ENCODE measurements around the gene GCLC. TPM values are rescaled to one million over a fixed set of nuclear protein-coding genes. Genes with fewer than 3 reads are reported as not detected.

GCLC gene
- total and polyA plus RNA-seq, 10 of the 15 experiments (the other 5 are each of a cell fraction or from before 2014, with no cell fraction given), result 6.5 to 23.6 (median 12.5) TPM

DNA sequence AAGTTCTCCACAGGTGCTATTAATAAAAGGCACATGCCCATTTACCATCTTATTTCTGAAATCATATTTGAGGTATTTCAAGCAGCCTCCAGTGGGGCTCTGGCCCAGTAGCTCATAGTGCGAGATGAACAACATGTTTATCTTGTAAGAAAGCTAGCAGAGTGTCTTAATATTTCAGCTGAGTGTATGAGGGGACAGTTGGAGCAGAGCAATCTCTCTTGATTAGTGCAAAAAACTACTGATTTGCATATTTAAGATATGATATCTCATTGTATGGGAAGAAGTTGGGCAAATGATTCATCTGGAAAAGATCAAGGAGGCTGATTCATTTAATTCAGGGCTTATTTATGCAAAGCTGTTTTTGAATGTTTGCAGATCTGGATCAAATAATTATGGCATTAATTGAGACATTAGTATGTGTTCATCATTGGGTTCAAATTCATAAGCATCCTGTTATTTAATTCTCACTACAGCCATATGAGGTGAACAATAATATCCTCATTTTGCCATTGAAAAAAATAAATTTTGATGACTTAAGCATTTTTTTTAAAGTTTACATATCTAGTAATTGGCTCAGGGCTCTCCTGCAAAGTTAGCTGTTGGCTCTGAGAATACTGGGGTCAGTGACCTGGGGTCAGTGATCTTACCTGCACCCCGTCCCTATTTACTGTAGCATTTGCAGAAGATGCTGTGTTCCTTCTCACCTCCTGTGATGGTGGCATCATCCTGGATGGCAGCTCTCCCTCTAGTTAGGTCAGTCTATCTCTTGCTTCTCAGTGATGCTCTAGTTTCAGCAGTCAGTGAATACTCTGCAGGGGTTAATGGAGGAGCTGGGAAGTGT is 24.1 kb upstream of the GCLC start:
- Histone ChIP-seq H3K27ac (ENCODE audit: control insufficient read depth, insufficient read depth) (no peak overlapping the region), H3K79me2 (ENCODE audit: control insufficient read depth, insufficient read depth, low read length) (no peaks in the 10 kb centered on the region), H3K4me2 (ENCODE audit: control insufficient read depth, insufficient read depth) (no peak overlapping the region), H3K36me3 (ENCODE audit: control insufficient read depth in 2 of 2, insufficient read depth in 2 of 2, low read length in 1 of 2) (no peaks in the 10 kb centered on the region), H2AFZ (ENCODE audit: control insufficient read depth, low read depth, low read length) (no peak overlapping the region), H3K9me3 (replicated peaks; ENCODE audit: control insufficient read depth, insufficient read depth, low read length) (no peaks in the 10 kb centered on the region), H3K27me3 (replicated peaks in 1 of 2; ENCODE audit: control insufficient read depth in 2 of 2, insufficient read depth in 2 of 2, low read length in 1 of 2) (no peaks in the 10 kb centered on the region), H3K4me1 (ENCODE audit: control insufficient read depth, insufficient read depth, low read length) (no peaks in the 10 kb centered on the region), H4K20me1 (ENCODE audit: control insufficient read depth, insufficient read depth) (no peaks in the 10 kb centered on the region), H3K4me3 (no peak overlapping the region), H3K9ac (ENCODE audit: control insufficient read depth, insufficient read depth, low read length) (no peak overlapping the region)
- intact Hi-C loops (cut with micrococcal nuclease; ENCODE audit: unreplicated experiment) (no loop called here), in situ Hi-C loops (cut with MboI) (no loop called here)
- SMC1A ChIA-PET (ENCODE audit: uncharacterized antibody, unreplicated experiment), result interaction anchor here (1.1 kb wide), 2 partner anchors 18 to 55 kb away, joined by 3 to 4 read pairs; no protein-coding TSS in a partner anchor
- FAIRE-seq, result no peak
- CTCF ChIA-PET, result interaction anchor here (1.4 kb wide), 1 partner anchor 24 kb away, joined by 3 read pairs; no protein-coding TSS in a partner anchor
- POLR2A ChIA-PET, result no interaction called here
- RAD21 ChIA-PET (ENCODE audit: unreplicated experiment), result no interaction called here
- no TSS peak for BruUV-seq (replicated peaks)
- no peak for DNase-seq (ENCODE audit: low read depth, low spot score)
- no peak for ATAC-seq
- 46% methylated on average over 2 of the region's 2 CpGs for WGBS (ENCODE audit: insufficient coverage, insufficient replicate concordance, low lambda C conversion rate, missing lambda C conversion rate)
- no peak for TF ChIP-seq MTA3 (IDR thresholded peaks at IDR 0.05; ENCODE audit: borderline replicate concordance, low read length)
- no peak for TF ChIP-seq BMI1 (IDR thresholded peaks at IDR 0.05; ENCODE audit: borderline replicate concordance)
- TF ChIP-seq, protein P1, sequence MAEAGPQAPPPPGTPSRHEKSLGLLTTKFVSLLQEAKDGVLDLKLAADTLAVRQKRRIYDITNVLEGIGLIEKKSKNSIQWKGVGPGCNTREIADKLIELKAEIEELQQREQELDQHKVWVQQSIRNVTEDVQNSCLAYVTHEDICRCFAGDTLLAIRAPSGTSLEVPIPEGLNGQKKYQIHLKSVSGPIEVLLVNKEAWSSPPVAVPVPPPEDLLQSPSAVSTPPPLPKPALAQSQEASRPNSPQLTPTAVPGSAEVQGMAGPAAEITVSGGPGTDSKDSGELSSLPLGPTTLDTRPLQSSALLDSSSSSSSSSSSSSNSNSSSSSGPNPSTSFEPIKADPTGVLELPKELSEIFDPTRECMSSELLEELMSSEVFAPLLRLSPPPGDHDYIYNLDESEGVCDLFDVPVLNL (IDR thresholded peaks at IDR 0.05; ENCODE audit: low read depth, low read length), result no peak
- TF ChIP-seq, protein P2, sequence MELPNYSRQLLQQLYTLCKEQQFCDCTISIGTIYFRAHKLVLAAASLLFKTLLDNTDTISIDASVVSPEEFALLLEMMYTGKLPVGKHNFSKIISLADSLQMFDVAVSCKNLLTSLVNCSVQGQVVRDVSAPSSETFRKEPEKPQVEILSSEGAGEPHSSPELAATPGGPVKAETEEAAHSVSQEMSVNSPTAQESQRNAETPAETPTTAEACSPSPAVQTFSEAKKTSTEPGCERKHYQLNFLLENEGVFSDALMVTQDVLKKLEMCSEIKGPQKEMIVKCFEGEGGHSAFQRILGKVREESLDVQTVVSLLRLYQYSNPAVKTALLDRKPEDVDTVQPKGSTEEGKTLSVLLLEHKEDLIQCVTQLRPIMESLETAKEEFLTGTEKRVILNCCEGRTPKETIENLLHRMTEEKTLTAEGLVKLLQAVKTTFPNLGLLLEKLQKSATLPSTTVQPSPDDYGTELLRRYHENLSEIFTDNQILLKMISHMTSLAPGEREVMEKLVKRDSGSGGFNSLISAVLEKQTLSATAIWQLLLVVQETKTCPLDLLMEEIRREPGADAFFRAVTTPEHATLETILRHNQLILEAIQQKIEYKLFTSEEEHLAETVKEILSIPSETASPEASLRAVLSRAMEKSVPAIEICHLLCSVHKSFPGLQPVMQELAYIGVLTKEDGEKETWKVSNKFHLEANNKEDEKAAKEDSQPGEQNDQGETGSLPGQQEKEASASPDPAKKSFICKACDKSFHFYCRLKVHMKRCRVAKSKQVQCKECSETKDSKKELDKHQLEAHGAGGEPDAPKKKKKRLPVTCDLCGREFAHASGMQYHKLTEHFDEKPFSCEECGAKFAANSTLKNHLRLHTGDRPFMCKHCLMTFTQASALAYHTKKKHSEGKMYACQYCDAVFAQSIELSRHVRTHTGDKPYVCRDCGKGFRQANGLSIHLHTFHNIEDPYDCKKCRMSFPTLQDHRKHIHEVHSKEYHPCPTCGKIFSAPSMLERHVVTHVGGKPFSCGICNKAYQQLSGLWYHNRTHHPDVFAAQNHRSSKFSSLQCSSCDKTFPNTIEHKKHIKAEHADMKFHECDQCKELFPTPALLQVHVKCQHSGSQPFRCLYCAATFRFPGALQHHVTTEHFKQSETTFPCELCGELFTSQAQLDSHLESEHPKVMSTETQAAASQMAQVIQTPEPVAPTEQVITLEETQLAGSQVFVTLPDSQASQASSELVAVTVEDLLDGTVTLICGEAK (IDR thresholded peaks at IDR 0.05; ENCODE audit: borderline replicate concordance), result no peak
- no peak for TF ChIP-seq RAD21 (IDR thresholded peaks at IDR 0.05; ENCODE audit: insufficient read depth, low read depth, low read length)
- no peak for TF ChIP-seq CREM (IDR thresholded peaks at IDR 0.05; ENCODE audit: low read depth)
- no peak for TF ChIP-seq LARP7 (IDR thresholded peaks at IDR 0.05)
- no peak for TF ChIP-seq POU2F2 (IDR thresholded peaks at IDR 0.05; ENCODE audit: borderline replicate concordance, low read depth, low read length)
- TF ChIP-seq, protein P3, sequence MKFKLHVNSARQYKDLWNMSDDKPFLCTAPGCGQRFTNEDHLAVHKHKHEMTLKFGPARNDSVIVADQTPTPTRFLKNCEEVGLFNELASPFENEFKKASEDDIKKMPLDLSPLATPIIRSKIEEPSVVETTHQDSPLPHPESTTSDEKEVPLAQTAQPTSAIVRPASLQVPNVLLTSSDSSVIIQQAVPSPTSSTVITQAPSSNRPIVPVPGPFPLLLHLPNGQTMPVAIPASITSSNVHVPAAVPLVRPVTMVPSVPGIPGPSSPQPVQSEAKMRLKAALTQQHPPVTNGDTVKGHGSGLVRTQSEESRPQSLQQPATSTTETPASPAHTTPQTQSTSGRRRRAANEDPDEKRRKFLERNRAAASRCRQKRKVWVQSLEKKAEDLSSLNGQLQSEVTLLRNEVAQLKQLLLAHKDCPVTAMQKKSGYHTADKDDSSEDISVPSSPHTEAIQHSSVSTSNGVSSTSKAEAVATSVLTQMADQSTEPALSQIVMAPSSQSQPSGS (IDR thresholded peaks at IDR 0.05; ENCODE audit: low read length), result no peak
- TF ChIP-seq RBBP5 (conservative IDR thresholded peaks at IDR 0.05), result no peak
- no peak for TF ChIP-seq MEF2A (IDR thresholded peaks at IDR 0.05; ENCODE audit: insufficient read depth, low read depth, low read length)
- TF ChIP-seq YY1 (IDR thresholded peaks at IDR 0.05; ENCODE audit: low read depth, low read length), result no peak
- TF ChIP-seq SUZ12 (IDR thresholded peaks at IDR 0.05; ENCODE audit: unreplicated experiment), result no peak
- no peak for TF ChIP-seq CREB1 (IDR thresholded peaks at IDR 0.05; ENCODE audit: low read depth)
- TF ChIP-seq SP1 (IDR thresholded peaks at IDR 0.05; ENCODE audit: low read depth, low read length), result no peak
- TF ChIP-seq ZSCAN29 (IDR thresholded peaks at IDR 0.05), result no peak
- no peak for TF ChIP-seq MYC (IDR thresholded peaks at IDR 0.05; ENCODE audit: insufficient read depth, insufficient read length, insufficient replicate concordance, low read length, severe bottlenecking)
- TF ChIP-seq EGR1 (IDR thresholded peaks at IDR 0.05; ENCODE audit: borderline replicate concordance in 1 of 2, low read depth in 2 of 2, low read length in 2 of 2), result no peak
- no peak for TF ChIP-seq CHD1 (IDR thresholded peaks at IDR 0.05; ENCODE audit: low read depth, low read length)

All from GM12878 (cell line).